Neural progenitor cell (in vitro differentiated cells): ENCODE measurements around the gene LUC7L3. TPM values are rescaled to one million over a fixed set of nuclear protein-coding genes. Genes with fewer than 3 reads are reported as not detected.

ENCODE experiments used
- DNase-seq: peaks from one replicate; pipeline ENCODE4 v3.0.0-alpha.2; 2016; ENCODE audit warnings: low spot score
- H2AFZ ChIP-seq: fragments of 200-600 bp; sonication (generic); replicated peaks from 2 replicates; pipeline ENCODE4 v1.6.1; 2016; ENCODE audit warnings: antibody characterized with exemption
- H3F3A ChIP-seq: fragments of 200-600 bp; sonication (generic); 2 replicates; pipeline ENCODE4 v1.6.1; 2016; ENCODE audit warnings: antibody characterized with exemption, low read depth
- H3K27ac ChIP-seq: fragments of 200-600 bp; sonication (generic); 2 replicates; pipeline ENCODE4 v1.5.1; 2016; ENCODE audit warnings: mild to moderate bottlenecking
- H3K27me3 ChIP-seq: fragments of 200-600 bp; sonication (generic); 2 replicates; pipeline ENCODE4 v1.6.1; 2016; ENCODE audit warnings: mild to moderate bottlenecking, moderate library complexity
- H3K36me3 ChIP-seq: fragments of 200-600 bp; sonication (generic); 2 replicates; pipeline ENCODE4 v1.5.1; 2016
- H3K4me1 ChIP-seq: fragments of 200-600 bp; sonication (generic); 2 replicates; pipeline ENCODE4 v1.6.1; 2016; ENCODE audit warnings: mixed run types
- H3K4me2 ChIP-seq: fragments of 200-600 bp; sonication (generic); 2 replicates; pipeline ENCODE4 v1.6.1; 2016
- H3K4me3 ChIP-seq: fragments of 200-600 bp; sonication (generic); 2 replicates; pipeline ENCODE4 v1.5.1; 2016
- H3K79me2 ChIP-seq: fragments of 200-600 bp; sonication (generic); 2 replicates; pipeline ENCODE4 v1.6.1; 2016; ENCODE audit warnings: low read depth
- H3K9ac ChIP-seq: fragments of 200-600 bp; sonication (generic); 2 replicates; pipeline ENCODE4 v1.6.1; 2016
- H3K9me3 ChIP-seq: fragments of 200-600 bp; sonication (generic); 2 replicates; pipeline ENCODE4 v1.5.1; 2016; ENCODE audit warnings: low read depth
- H4K20me1 ChIP-seq: fragments of 200-600 bp; sonication (generic); 2 replicates; pipeline ENCODE4 v1.6.1; 2016; ENCODE audit warnings: low read depth
- H3K27ac Mint-ChIP-seq: 3 replicates; pipeline ENCODE4 v1.8.0; 2021; ENCODE audit warnings: mixed read lengths
- H3K27me3 Mint-ChIP-seq: 2 replicates; pipeline ENCODE4 v1.8.0; 2022; ENCODE audit warnings: low read depth, mild to moderate bottlenecking, inconsistent platforms, moderate library complexity, mixed read lengths; ENCODE audit not compliant: insufficient read depth
- H3K36me3 Mint-ChIP-seq: 3 replicates; pipeline ENCODE4 v1.8.0; 2021; ENCODE audit warnings: mixed read lengths
- H3K4me1 Mint-ChIP-seq: 3 replicates; pipeline ENCODE4 v1.8.0; 2021; ENCODE audit warnings: mixed read lengths
- H3K4me3 Mint-ChIP-seq: 3 replicates; pipeline ENCODE4 v1.8.0; 2021; ENCODE audit warnings: mild to moderate bottlenecking, moderate library complexity, mixed read lengths
- H3K9me3 Mint-ChIP-seq: 3 replicates; pipeline ENCODE4 v1.8.0; 2020; ENCODE audit warnings: mixed read lengths
- CTCF ChIP-seq: fragments of 200-600 bp; sonication (generic); IDR thresholded peaks from 2 replicates; pipeline ENCODE4 v1.5.1; 2017; ENCODE audit warnings: antibody characterized with exemption, mild to moderate bottlenecking
- EZH2 ChIP-seq: fragments of 200-600 bp; sonication (generic); IDR thresholded peaks from 2 replicates; pipeline ENCODE4 v1.6.1; 2017; ENCODE audit warnings: antibody characterized with exemption, mild to moderate bottlenecking, moderate library complexity
- EZH2phosphoT487 ChIP-seq: fragments of 200-600 bp; sonication (generic); IDR thresholded peaks from 2 replicates; pipeline ENCODE4 v1.6.1; 2017; ENCODE audit warnings: antibody characterized with exemption
- total RNA-seq: library from RNA; depleted of rRNA; stranded (reverse); fragments of >200 nt; gene quantifications from 2 replicates; pipeline ENCODE4 v1.2.3, GENCODE V29; 2015; ENCODE audit warnings: low replicate concordance

LUC7L3 gene
- 245 and 374 TPM in 2 replicates for total RNA-seq

- peak within 1 kb of the TSS; percentile 98 for H3K4me2 ChIP-seq
- peaks cover 23% of the 10 kb centered on the region for H3K4me1 ChIP-seq
- Mint-ChIP-seq H3K4me1 (peaks cover 27% of the 10 kb centered on the region), H3K27ac (peak within 1 kb of the TSS; percentile 100), H3K27me3 (no peaks in the 10 kb centered on the region), H3K4me3 (peak within 1 kb of the TSS; percentile 95), H3K36me3 (no peaks in the 10 kb centered on the region), H3K9me3 (no peaks in the 10 kb centered on the region)
- H3K9ac ChIP-seq: peak within 1 kb of the TSS; percentile 98
- peaks cover 50% of the 10 kb centered on the region for H3K79me2 ChIP-seq
- H3K27me3 ChIP-seq: no peaks in the 10 kb centered on the region
- H3K36me3 ChIP-seq: peaks cover 2% of the 10 kb centered on the region
- H3K27ac ChIP-seq: peak within 1 kb of the TSS; percentile 99
- TF ChIP-seq EZH2phosphoT487: no peak
- TF ChIP-seq EZH2: peak; percentile 38
- TF ChIP-seq CTCF: no peak
- H3K4me3 ChIP-seq: peak within 1 kb of the TSS; percentile 88
- peak within 1 kb of the TSS; percentile 82 for H2AFZ ChIP-seq
- no peaks in the 10 kb centered on the region for H3K9me3 ChIP-seq
- peak; percentile 97 for DNase-seq
- H3F3A ChIP-seq: peaks cover 11% of the 10 kb centered on the region
- peaks cover 44% of the 10 kb centered on the region for H4K20me1 ChIP-seq
Measured at GRCh38 chr17:50719144-50719923, at the start of gene LUC7L3. TSS of gene LUC7L3 (plus strand) at chr17:50719603. CDS start at chr17:50719733, 130 bp downstream.

GRCh38 chr17:50672071-50672470 is 47.3 kb upstream of the LUC7L3 start:
- H3K36me3 ChIP-seq: no peaks in the 10 kb centered on the region
- H3K79me2 ChIP-seq: no peaks in the 10 kb centered on the region
- H3K4me3 ChIP-seq: no peak overlapping the region
- no peak overlapping the region for H2AFZ ChIP-seq
- no peak for DNase-seq
- peaks cover 9% of the 10 kb centered on the region for H3K4me1 ChIP-seq
- no peak overlapping the region for H3K9ac ChIP-seq
- Mint-ChIP-seq H3K27me3 (peaks cover 10% of the 10 kb centered on the region), H3K9me3 (no peaks in the 10 kb centered on the region), H3K4me1 (peaks cover 8% of the 10 kb centered on the region), H3K27ac (no peak overlapping the region), H3K4me3 (no peak overlapping the region), H3K36me3 (no peaks in the 10 kb centered on the region)
- no peaks in the 10 kb centered on the region for H3K27me3 ChIP-seq
- H3K27ac ChIP-seq: no peak overlapping the region
- TF ChIP-seq EZH2: no peak
- TF ChIP-seq EZH2phosphoT487: no peak
- no peak for TF ChIP-seq CTCF
- H3F3A ChIP-seq: no peaks in the 10 kb centered on the region
- no peaks in the 10 kb centered on the region for H3K9me3 ChIP-seq
- no peak overlapping the region for H3K4me2 ChIP-seq
- no peaks in the 10 kb centered on the region for H4K20me1 ChIP-seq

- H3K4me3 ChIP-seq: no peak overlapping the region
- no peak overlapping the region for H3K27ac ChIP-seq
- H2AFZ ChIP-seq: no peak overlapping the region
- H3K27me3 ChIP-seq: no peaks in the 10 kb centered on the region
- Mint-ChIP-seq H3K27me3 (peaks cover 8% of the 10 kb centered on the region), H3K9me3 (no peaks in the 10 kb centered on the region), H3K27ac (no peak overlapping the region), H3K4me1 (peaks cover 6% of the 10 kb centered on the region), H3K36me3 (no peaks in the 10 kb centered on the region), H3K4me3 (no peak overlapping the region)
- H3K36me3 ChIP-seq: no peaks in the 10 kb centered on the region
- H3K79me2 ChIP-seq: no peaks in the 10 kb centered on the region
- no peaks in the 10 kb centered on the region for H3K9me3 ChIP-seq
- no peak for TF ChIP-seq EZH2
- TF ChIP-seq CTCF: no peak
- TF ChIP-seq EZH2phosphoT487: no peak
- DNase-seq: no peak
- no peak overlapping the region for H3K4me2 ChIP-seq
- no peaks in the 10 kb centered on the region for H4K20me1 ChIP-seq
- no peak overlapping the region for H3K9ac ChIP-seq
- H3F3A ChIP-seq: no peaks in the 10 kb centered on the region
- H3K4me1 ChIP-seq: peaks cover 8% of the 10 kb centered on the region
Measured at GRCh38 chr17:50672831-50673551, 46.4 kb upstream of the LUC7L3 start.
